Measurements from ENCODE around the gene MXRA8.
"Not testable (repeated sequence)": the region's sequence is repeated elsewhere in the genome, so short reads cannot be mapped to it uniquely, and the experiment has no call there.

Gene MXRA8

GRCh38 chr1:1320666-1321448, 37.5 kb downstream of the MXRA8 start:
- no peak overlapping the region for H3K9ac ChIP-seq (ENCODE audit: low read length)
- H3K36me3 ChIP-seq (ENCODE audit: insufficient read depth, low read length) = peaks cover 27% of the 10 kb centered on the region
- H3K4me3 ChIP-seq (ENCODE audit: low read depth in 1 of 2, low read length in 2 of 2) = no peak overlapping the region
- no peaks in the 10 kb centered on the region for H3K27me3 ChIP-seq (ENCODE audit: control insufficient read depth in 1 of 2, insufficient read depth in 2 of 2, low read length in 2 of 2)
- H3K9me3 ChIP-seq (ENCODE audit: low read length) = no peaks in the 10 kb centered on the region
- H3K27ac ChIP-seq (ENCODE audit: low read depth, low read length) = no peak overlapping the region
- H3K4me1 ChIP-seq (ENCODE audit: insufficient read depth, low read length) = peaks cover 39% of the 10 kb centered on the region

GRCh38 chr1:1319646-1319941, 38.8 kb downstream of the MXRA8 start:
- Histone ChIP-seq H3K27ac (ENCODE audit: low read depth, low read length) (no peak overlapping the region), H3K36me3 (ENCODE audit: insufficient read depth, low read length) (peaks cover 37% of the 10 kb centered on the region), H3K4me3 (ENCODE audit: low read depth in 1 of 2, low read length in 2 of 2) (no peak overlapping the region), H3K9ac (ENCODE audit: low read length) (no peak overlapping the region), H3K27me3 (ENCODE audit: control insufficient read depth in 1 of 2, insufficient read depth in 2 of 2, low read length in 2 of 2) (no peaks in the 10 kb centered on the region), H3K9me3 (ENCODE audit: low read length) (no peaks in the 10 kb centered on the region), H3K4me1 (ENCODE audit: insufficient read depth, low read length) (peaks cover 31% of the 10 kb centered on the region)

GRCh38 chr1:1318777-1319645, 39.3 kb downstream of the MXRA8 start:
- H3K4me1 ChIP-seq (ENCODE audit: insufficient read depth, low read length) = peaks cover 31% of the 10 kb centered on the region
- H3K36me3 ChIP-seq (ENCODE audit: insufficient read depth, low read length) = peaks cover 41% of the 10 kb centered on the region
- H3K9ac ChIP-seq (ENCODE audit: low read length) = no peak overlapping the region
- H3K27ac ChIP-seq (ENCODE audit: low read depth, low read length) = peak overlapping the region; percentile 23
- H3K4me3 ChIP-seq (ENCODE audit: low read depth in 1 of 2, low read length in 2 of 2) = no peak overlapping the region
- H3K27me3 ChIP-seq (ENCODE audit: control insufficient read depth in 1 of 2, insufficient read depth in 2 of 2, low read length in 2 of 2) = no peaks in the 10 kb centered on the region
- no peaks in the 10 kb centered on the region for H3K9me3 ChIP-seq (ENCODE audit: low read length)

GRCh38 chr1:1318131-1318652, 40.2 kb downstream of the MXRA8 start:
- H3K9me3 ChIP-seq (ENCODE audit: low read length) = no peaks in the 10 kb centered on the region
- H3K4me3 ChIP-seq (ENCODE audit: low read depth in 1 of 2, low read length in 2 of 2) = no peak overlapping the region
- H3K36me3 ChIP-seq (ENCODE audit: insufficient read depth, low read length) = peaks cover 45% of the 10 kb centered on the region
- H3K9ac ChIP-seq (ENCODE audit: low read length) = no peak overlapping the region
- peak overlapping the region; percentile 61 for H3K27ac ChIP-seq (ENCODE audit: low read depth, low read length)
- no peaks in the 10 kb centered on the region for H3K27me3 ChIP-seq (ENCODE audit: control insufficient read depth in 1 of 2, insufficient read depth in 2 of 2, low read length in 2 of 2)
- H3K4me1 ChIP-seq (ENCODE audit: insufficient read depth, low read length) = peaks cover 27% of the 10 kb centered on the region

GRCh38 chr1:1317420-1317819, 40.9 kb downstream of the MXRA8 start:
- H3K9ac ChIP-seq (ENCODE audit: low read length) = no peak overlapping the region
- no peak overlapping the region for H3K4me3 ChIP-seq (ENCODE audit: low read depth in 1 of 2, low read length in 2 of 2)
- H3K27ac ChIP-seq (ENCODE audit: low read depth, low read length) = peak overlapping the region; percentile 24
- peaks cover 53% of the 10 kb centered on the region for H3K36me3 ChIP-seq (ENCODE audit: insufficient read depth, low read length)
- H3K9me3 ChIP-seq (ENCODE audit: low read length) = no peaks in the 10 kb centered on the region
- H3K27me3 ChIP-seq (ENCODE audit: control insufficient read depth in 1 of 2, insufficient read depth in 2 of 2, low read length in 2 of 2) = no peaks in the 10 kb centered on the region
- peaks cover 26% of the 10 kb centered on the region for H3K4me1 ChIP-seq (ENCODE audit: insufficient read depth, low read length)

GRCh38 chr1:1316199-1316598, 42.2 kb downstream of the MXRA8 start:
- H3K27ac ChIP-seq (ENCODE audit: low read depth, low read length); H3K27me3 ChIP-seq (ENCODE audit: control insufficient read depth in 1 of 2, insufficient read depth in 2 of 2, low read length in 2 of 2); H3K9ac ChIP-seq (ENCODE audit: low read length); H3K9me3 ChIP-seq (ENCODE audit: low read length); H3K4me3 ChIP-seq (ENCODE audit: low read depth in 1 of 2, low read length in 2 of 2): not testable (repeated sequence)
- H3K4me1 ChIP-seq (ENCODE audit: insufficient read depth, low read length) = peaks cover 20% of the 10 kb centered on the region
- peaks cover 60% of the 10 kb centered on the region for H3K36me3 ChIP-seq (ENCODE audit: insufficient read depth, low read length)

GRCh38 chr1:1315435-1315954, 42.9 kb downstream of the MXRA8 start:
- peaks cover 20% of the 10 kb centered on the region for H3K4me1 ChIP-seq (ENCODE audit: insufficient read depth, low read length)
- no peaks in the 10 kb centered on the region for H3K27me3 ChIP-seq (ENCODE audit: control insufficient read depth in 1 of 2, insufficient read depth in 2 of 2, low read length in 2 of 2)
- no peak overlapping the region for H3K27ac ChIP-seq (ENCODE audit: low read depth, low read length)
- peaks cover 63% of the 10 kb centered on the region for H3K36me3 ChIP-seq (ENCODE audit: insufficient read depth, low read length)
- H3K4me3 ChIP-seq (ENCODE audit: low read depth in 1 of 2, low read length in 2 of 2) = no peak overlapping the region
- no peaks in the 10 kb centered on the region for H3K9me3 ChIP-seq (ENCODE audit: low read length)
- H3K9ac ChIP-seq (ENCODE audit: low read length) = no peak overlapping the region

GRCh38 chr1:1314678-1315335, 43.5 kb downstream of the MXRA8 start:
- Histone ChIP-seq H3K9ac (ENCODE audit: low read length) (no peak overlapping the region), H3K9me3 (ENCODE audit: low read length) (no peaks in the 10 kb centered on the region), H3K36me3 (ENCODE audit: insufficient read depth, low read length) (peaks cover 62% of the 10 kb centered on the region), H3K27me3 (ENCODE audit: control insufficient read depth in 1 of 2, insufficient read depth in 2 of 2, low read length in 2 of 2) (no peaks in the 10 kb centered on the region), H3K4me3 (ENCODE audit: low read depth in 1 of 2, low read length in 2 of 2) (no peak overlapping the region), H3K4me1 (ENCODE audit: insufficient read depth, low read length) (peaks cover 21% of the 10 kb centered on the region), H3K27ac (ENCODE audit: low read depth, low read length) (no peak overlapping the region)

- Histone ChIP-seq H3K9ac (ENCODE audit: low read length) (no peak overlapping the region), H3K27me3 (ENCODE audit: control insufficient read depth in 1 of 2, insufficient read depth in 2 of 2, low read length in 2 of 2) (no peaks in the 10 kb centered on the region), H3K9me3 (ENCODE audit: low read length) (no peaks in the 10 kb centered on the region), H3K36me3 (ENCODE audit: insufficient read depth, low read length) (peaks cover 56% of the 10 kb centered on the region), H3K27ac (ENCODE audit: low read depth, low read length) (no peak overlapping the region), H3K4me1 (ENCODE audit: insufficient read depth, low read length) (peaks cover 22% of the 10 kb centered on the region), H3K4me3 (ENCODE audit: low read depth in 1 of 2, low read length in 2 of 2) (no peak overlapping the region)
Observed at GRCh38 chr1:1314237-1314586, 44.1 kb downstream of the MXRA8 start.

- H3K9me3 ChIP-seq (ENCODE audit: low read length) = no peaks in the 10 kb centered on the region
- peaks cover 53% of the 10 kb centered on the region for H3K36me3 ChIP-seq (ENCODE audit: insufficient read depth, low read length)
- peaks cover 17% of the 10 kb centered on the region for H3K4me1 ChIP-seq (ENCODE audit: insufficient read depth, low read length)
- no peak overlapping the region for H3K4me3 ChIP-seq (ENCODE audit: low read depth in 1 of 2, low read length in 2 of 2)
- no peak overlapping the region for H3K27ac ChIP-seq (ENCODE audit: low read depth, low read length)
- H3K9ac ChIP-seq (ENCODE audit: low read length) = no peak overlapping the region
- no peaks in the 10 kb centered on the region for H3K27me3 ChIP-seq (ENCODE audit: control insufficient read depth in 1 of 2, insufficient read depth in 2 of 2, low read length in 2 of 2)
Observed at GRCh38 chr1:1313500-1314236, 44.7 kb downstream of the MXRA8 start.
